Nephron progenitor cell (in vitro differentiated cells): Measurements from ENCODE around the gene ARMS2.

Source experiments
- DNase-seq: peaks from one replicate; pipeline ENCODE4 v3.0.0; 2021
- H3K27ac Mint-ChIP-seq: 2 replicates; pipeline ENCODE4 v1.8.0; 2021; ENCODE audit warnings: mild to moderate bottlenecking, moderate library complexity, mixed read lengths
- H3K27me3 Mint-ChIP-seq: 2 replicates; pipeline ENCODE4 v1.8.0; 2021; ENCODE audit warnings: mild to moderate bottlenecking, low read depth, mixed read lengths; ENCODE audit not compliant: poor library complexity
- H3K36me3 Mint-ChIP-seq: 2 replicates; pipeline ENCODE4 v1.8.0; 2021; ENCODE audit warnings: low read depth, mixed read lengths
- H3K4me1 Mint-ChIP-seq: 2 replicates; pipeline ENCODE4 v1.8.0; 2021; ENCODE audit warnings: mixed read lengths
- H3K4me3 Mint-ChIP-seq: 2 replicates; pipeline ENCODE4 v1.8.0; 2021; ENCODE audit warnings: mild to moderate bottlenecking, moderate library complexity, mixed read lengths
- H3K9me3 Mint-ChIP-seq: 2 replicates; pipeline ENCODE4 v1.8.0; 2021; ENCODE audit warnings: mild to moderate bottlenecking, moderate library complexity, mixed read lengths
- TF ChIP-seq, protein P1 (sequence below): fragments of 200-600 bp; sonication (generic); IDR thresholded peaks from 2 replicates; pipeline ENCODE4 v1.5.0; 2021; ENCODE audit warnings: antibody characterized with exemption

Gene ARMS2

DNA sequence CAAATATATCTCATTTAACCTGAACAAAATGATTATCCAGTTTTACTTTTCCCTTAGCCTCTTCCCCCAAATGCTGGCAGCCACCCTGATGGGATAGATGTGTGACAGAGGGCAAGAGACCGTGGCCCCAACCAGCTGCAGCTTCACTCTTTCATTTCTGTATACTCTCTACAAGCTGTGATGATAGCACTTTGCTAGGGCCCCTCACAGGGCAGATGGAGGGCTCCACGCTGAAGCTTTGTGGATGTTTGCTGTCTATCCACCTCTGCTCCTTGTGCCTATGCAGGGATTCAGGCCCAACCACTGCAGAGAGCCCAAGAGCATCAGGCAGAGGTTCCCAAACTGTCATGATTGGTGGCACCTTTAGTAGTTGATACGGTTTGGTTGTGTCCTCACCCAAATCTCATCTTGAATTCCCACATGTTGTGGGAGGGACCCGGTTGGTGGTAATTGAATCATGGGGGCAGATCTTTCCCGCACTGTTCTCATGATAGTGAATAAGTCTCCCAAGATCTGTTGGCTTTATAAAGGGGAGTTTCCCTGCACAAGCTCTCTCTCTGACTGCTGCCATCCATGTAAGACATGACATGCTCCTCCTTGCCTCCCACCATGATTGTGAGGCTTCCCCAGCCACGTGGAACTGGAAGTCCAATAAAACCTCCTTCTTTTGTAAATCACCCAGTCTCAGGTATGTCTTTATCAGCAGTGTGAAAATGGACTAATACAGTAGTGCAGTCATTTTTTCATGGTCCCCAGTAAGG is 27.0 kb downstream of the ARMS2 start:
- H3K9me3 Mint-ChIP-seq = peaks cover 20% of the 10 kb centered on the region
- peaks cover 7% of the 10 kb centered on the region for H3K36me3 Mint-ChIP-seq
- no peak overlapping the region for H3K4me3 Mint-ChIP-seq
- H3K27ac Mint-ChIP-seq = no peak overlapping the region
- H3K4me1 Mint-ChIP-seq = peaks cover 45% of the 10 kb centered on the region
- TF ChIP-seq, protein P1, sequence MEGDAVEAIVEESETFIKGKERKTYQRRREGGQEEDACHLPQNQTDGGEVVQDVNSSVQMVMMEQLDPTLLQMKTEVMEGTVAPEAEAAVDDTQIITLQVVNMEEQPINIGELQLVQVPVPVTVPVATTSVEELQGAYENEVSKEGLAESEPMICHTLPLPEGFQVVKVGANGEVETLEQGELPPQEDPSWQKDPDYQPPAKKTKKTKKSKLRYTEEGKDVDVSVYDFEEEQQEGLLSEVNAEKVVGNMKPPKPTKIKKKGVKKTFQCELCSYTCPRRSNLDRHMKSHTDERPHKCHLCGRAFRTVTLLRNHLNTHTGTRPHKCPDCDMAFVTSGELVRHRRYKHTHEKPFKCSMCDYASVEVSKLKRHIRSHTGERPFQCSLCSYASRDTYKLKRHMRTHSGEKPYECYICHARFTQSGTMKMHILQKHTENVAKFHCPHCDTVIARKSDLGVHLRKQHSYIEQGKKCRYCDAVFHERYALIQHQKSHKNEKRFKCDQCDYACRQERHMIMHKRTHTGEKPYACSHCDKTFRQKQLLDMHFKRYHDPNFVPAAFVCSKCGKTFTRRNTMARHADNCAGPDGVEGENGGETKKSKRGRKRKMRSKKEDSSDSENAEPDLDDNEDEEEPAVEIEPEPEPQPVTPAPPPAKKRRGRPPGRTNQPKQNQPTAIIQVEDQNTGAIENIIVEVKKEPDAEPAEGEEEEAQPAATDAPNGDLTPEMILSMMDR = no peak
- DNase-seq = no peak
- H3K27me3 Mint-ChIP-seq = peaks cover 12% of the 10 kb centered on the region

DNA sequence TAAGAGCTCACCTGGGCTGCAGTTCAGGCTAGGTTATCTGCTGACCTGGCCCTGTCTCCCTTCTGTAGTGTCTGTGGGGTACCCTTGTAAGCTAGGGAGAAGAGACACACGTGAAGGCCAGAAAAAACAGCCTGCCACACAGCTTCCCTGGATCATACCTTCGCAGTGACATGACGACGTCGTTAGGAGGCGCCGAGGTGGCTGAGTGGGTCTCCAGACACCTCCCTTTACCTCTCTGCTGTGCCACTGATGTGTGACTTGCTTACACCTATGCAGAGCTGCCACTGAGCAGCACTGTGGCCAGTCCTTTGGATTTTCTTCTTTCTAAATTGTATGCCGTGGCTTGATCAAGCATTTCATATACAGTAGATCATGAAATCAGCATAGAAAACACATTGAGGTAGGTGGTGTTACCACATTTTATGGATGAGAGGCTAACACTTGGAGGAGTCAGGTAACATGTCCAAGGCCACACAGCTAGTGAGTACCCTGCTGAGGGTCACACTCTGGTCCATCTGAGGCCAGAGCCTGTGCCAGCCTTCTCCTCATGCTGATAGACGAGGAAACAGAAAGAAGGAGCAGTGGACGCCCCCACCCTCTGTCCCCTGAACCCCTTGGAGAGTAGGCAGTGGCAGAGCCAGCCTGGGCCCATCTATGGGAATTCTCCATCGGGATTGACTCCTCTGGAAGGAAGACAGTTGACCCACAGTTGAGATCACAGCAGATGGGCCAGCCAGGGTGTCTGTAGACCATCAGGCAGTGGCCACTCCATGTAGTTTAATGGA is 30.0 kb downstream of the ARMS2 start:
- Mint-ChIP-seq H3K27ac (no peak overlapping the region), H3K4me1 (peaks cover 48% of the 10 kb centered on the region), H3K4me3 (no peak overlapping the region), H3K36me3 (peaks cover 7% of the 10 kb centered on the region), H3K9me3 (peaks cover 20% of the 10 kb centered on the region), H3K27me3 (peaks cover 19% of the 10 kb centered on the region)
- TF ChIP-seq, protein P1 = no peak
- DNase-seq = no peak

DNA sequence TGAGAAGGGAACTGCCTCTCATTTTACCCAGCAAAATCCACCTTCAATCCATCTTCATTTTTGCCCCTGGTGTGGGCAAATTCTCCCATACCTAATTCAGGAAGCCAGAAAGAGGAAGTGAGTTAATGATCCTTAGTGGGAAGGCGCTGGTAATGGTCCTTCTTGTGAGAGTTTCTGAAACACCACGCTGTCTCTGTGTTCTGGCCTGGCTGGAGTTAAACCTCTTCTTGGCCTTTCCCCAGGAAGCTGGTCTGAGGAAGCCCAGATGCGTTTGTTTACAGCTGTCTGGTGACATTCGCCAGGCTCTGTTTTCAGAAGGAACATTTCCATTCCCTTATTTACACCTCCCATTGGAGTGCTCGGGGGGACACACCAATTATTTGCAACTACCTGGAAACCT is 31.2 kb downstream of the ARMS2 start:
- peaks cover 10% of the 10 kb centered on the region for H3K27me3 Mint-ChIP-seq
- peaks cover 17% of the 10 kb centered on the region for H3K9me3 Mint-ChIP-seq
- no peak for DNase-seq
- TF ChIP-seq, protein P1 = no peak
- H3K4me3 Mint-ChIP-seq = no peak overlapping the region
- peak overlapping the region; percentile 81 for H3K27ac Mint-ChIP-seq
- peaks cover 7% of the 10 kb centered on the region for H3K36me3 Mint-ChIP-seq
- H3K4me1 Mint-ChIP-seq = peaks cover 52% of the 10 kb centered on the region

DNA sequence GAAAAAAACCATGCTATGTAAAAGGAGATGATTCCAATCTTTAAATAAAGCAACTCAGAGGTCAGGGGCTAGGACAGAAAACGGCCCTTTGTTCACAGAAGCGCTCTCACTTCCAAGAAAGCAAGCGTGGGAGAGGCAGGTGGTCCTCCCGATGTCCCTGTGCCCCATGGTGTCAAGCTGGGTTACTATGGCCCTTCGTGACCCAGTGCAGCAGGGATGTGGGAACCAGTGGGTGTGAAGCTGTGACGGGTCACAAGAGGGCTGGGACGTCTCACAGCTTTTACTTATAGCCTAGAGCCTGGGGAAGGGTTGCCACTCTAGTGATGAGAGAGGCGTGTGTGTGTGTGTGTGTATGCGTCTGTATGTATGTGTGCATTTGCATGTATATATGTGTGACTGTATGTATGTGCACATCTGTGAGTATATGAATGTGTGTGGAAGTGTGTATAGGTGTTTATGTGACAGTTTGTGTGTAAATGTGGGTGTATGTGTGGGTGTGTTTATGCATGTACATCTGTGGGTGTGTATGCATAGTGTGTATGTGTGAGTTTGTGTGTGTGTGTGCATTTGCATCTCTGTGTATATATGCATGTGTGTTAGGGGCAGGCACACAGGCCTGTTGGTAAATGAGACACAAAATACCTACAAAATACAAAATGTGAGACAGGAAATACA is 32.1 kb downstream of the ARMS2 start:
- no peak overlapping the region for H3K4me3 Mint-ChIP-seq
- H3K4me1 Mint-ChIP-seq = peaks cover 59% of the 10 kb centered on the region
- H3K27ac Mint-ChIP-seq = no peak overlapping the region
- TF ChIP-seq, protein P1 = no peak
- peaks cover 4% of the 10 kb centered on the region for H3K36me3 Mint-ChIP-seq
- DNase-seq = no peak
- peaks cover 10% of the 10 kb centered on the region for H3K27me3 Mint-ChIP-seq
- peaks cover 11% of the 10 kb centered on the region for H3K9me3 Mint-ChIP-seq

DNA sequence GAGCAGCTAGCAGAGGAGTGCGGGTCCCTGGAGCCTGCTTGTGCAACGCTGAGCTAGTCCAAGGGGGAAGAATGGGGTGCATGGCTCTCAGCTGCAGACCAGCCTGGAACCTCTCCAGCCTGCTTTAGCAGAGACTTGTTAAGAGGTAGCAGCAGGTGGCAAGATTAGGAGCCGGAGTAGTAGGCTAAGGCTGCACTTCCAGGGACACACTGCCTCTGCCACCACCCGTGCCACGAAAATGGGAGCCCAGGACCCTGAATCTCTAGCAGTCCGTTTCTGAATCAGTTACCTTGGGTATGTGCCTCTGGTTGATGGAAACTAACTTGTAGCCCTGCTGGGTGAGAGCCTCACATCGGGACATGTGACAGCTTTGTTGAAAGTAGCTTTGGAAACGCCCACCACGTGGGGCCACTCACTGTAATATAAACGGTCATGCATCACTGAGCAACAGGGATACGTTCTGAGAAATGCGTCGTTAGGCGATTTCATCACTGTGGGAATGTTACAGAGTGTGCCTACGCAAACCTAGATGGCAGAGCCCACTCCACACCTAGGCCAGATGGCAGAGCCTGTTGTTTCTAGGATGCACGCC is 32.8 kb downstream of the ARMS2 start:
- H3K9me3 Mint-ChIP-seq = peaks cover 4% of the 10 kb centered on the region
- no peak overlapping the region for H3K27ac Mint-ChIP-seq
- peaks cover 65% of the 10 kb centered on the region for H3K4me1 Mint-ChIP-seq
- no peaks in the 10 kb centered on the region for H3K36me3 Mint-ChIP-seq
- peaks cover 10% of the 10 kb centered on the region for H3K27me3 Mint-ChIP-seq
- DNase-seq = no peak
- no peak overlapping the region for H3K4me3 Mint-ChIP-seq
- TF ChIP-seq, protein P1 = no peak
